ENCODE measurements around the gene XIRP1.

The XIRP1 gene

GRCh38 chr3:39207361-39208186 lies 15.2 kb upstream of the XIRP1 start:
- no peak for DNase-seq

- no peak for DNase-seq
Measured at GRCh38 chr3:39205919-39206516, 13.6 kb upstream of the XIRP1 start.

- no peak for DNase-seq
Measured at GRCh38 chr3:39205131-39205530, 12.7 kb upstream of the XIRP1 start.

- DNase-seq: no peak
Measured at GRCh38 chr3:39203860-39204259, 11.5 kb upstream of the XIRP1 start.

- no peak for DNase-seq
Measured at GRCh38 chr3:39203402-39203801, 11.0 kb upstream of the XIRP1 start.

- no peak for DNase-seq
Measured at GRCh38 chr3:39202094-39202493, 9.7 kb upstream of the XIRP1 start.

GRCh38 chr3:39196671-39197356 lies 4.4 kb upstream of the XIRP1 start:
- no peak for DNase-seq

GRCh38 chr3:39196034-39196433 lies 3.6 kb upstream of the XIRP1 start:
- no peak for DNase-seq

- DNase-seq: no peak
Measured at GRCh38 chr3:39193391-39193790, 996 bp upstream of the XIRP1 start.

GRCh38 chr3:39191773-39192172 lies 622 bp downstream of the XIRP1 start:
- DNase-seq: no peak

- no peak for DNase-seq
Measured at GRCh38 chr3:39191111-39191510, 1.3 kb downstream of the XIRP1 start.

GRCh38 chr3:39190281-39191025 lies 1.9 kb downstream of the XIRP1 start:
- no peak for DNase-seq

- peak; percentile 69 for DNase-seq
Measured at GRCh38 chr3:39189959-39190269, 2.5 kb downstream of the XIRP1 start.

- DNase-seq: no peak
Measured at GRCh38 chr3:39189150-39189958, 3.0 kb downstream of the XIRP1 start.

- no peak for DNase-seq
Measured at GRCh38 chr3:39188271-39189149, 3.9 kb downstream of the XIRP1 start.

- DNase-seq: no peak
Measured at GRCh38 chr3:39187372-39188155, 4.8 kb downstream of the XIRP1 start.

- no peak for DNase-seq
Measured at GRCh38 chr3:39186692-39187151, 5.7 kb downstream of the XIRP1 start.

GRCh38 chr3:39185959-39186691 lies 6.3 kb downstream of the XIRP1 start:
- no peak for DNase-seq

GRCh38 chr3:39185326-39185958 lies 7.0 kb downstream of the XIRP1 start:
- DNase-seq: no peak

GRCh38 chr3:39184968-39185285 lies 7.5 kb downstream of the XIRP1 start:
- DNase-seq: no peak

Measured in stimulated activated CD8-positive, alpha-beta memory T cell treated with anti-CD3 and anti-CD28 coated beads, Interleukin-4, amount 100 ng/mL, for 48 hours (primary cell).